ENCODE results near the gene BIN1.

Gene BIN1

DNA sequence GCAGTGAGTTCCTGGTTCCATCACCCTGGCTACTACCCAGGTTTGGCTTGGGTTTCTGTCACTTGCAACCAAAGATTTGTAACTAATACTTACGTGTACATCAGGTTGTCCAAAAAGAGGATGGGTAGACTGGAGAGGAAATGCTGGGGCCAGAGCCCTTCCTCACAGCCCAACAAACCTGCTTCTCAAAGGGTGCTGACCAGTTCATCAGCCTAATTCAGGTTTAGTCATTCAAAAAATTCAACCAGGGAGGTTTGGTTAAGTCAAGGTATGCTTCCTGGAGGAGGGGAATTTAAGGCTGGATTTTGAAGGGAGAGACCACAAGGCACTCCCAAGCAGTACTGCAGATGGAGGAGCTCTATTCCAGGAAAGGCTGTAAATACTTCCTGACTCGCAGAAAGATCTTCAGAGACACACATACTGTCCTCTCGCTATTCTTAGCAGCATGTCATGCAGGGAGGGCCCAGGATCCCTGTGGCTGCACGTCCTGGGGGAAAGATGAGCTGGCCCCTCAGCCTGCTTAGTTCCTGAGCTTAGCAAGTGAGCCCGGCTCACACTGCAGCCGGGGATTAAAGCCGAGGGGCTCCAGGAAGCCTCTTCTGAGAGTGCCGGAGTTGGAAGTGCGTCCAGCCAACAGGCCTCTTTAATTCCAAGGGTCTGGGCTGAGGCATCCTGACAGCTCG lies 40.0 kb upstream of the BIN1 start:
- Histone ChIP-seq H3K4me1 (ENCODE audit: control extremely low read depth in 1 of 4, control insufficient read depth in 4 of 4, insufficient read depth in 4 of 4, low read length in 3 of 4) (no peaks in the 10 kb centered on the region), H3K4me3 (ENCODE audit: control insufficient read depth in 1 of 7, extremely low read depth in 1 of 7, insufficient read depth in 4 of 7, low read depth in 2 of 7, low read length in 6 of 7) (no peak overlapping the region), H3K9me3 (ENCODE audit: control extremely low read depth in 1 of 5, control insufficient read depth in 4 of 5, insufficient read depth in 2 of 5, low read depth in 1 of 5, low read length in 4 of 5) (peaks cover 0 to 10% (median 4%) of the 10 kb centered on the region in 5 experiments), H3K27ac (ENCODE audit: insufficient read depth in 1 of 2, low read depth in 1 of 2, low read length in 2 of 2, poor library complexity in 1 of 2, severe bottlenecking in 2 of 2) (no peak overlapping the region), H3K36me3 (ENCODE audit: control insufficient read depth in 4 of 4, insufficient read depth in 4 of 4, low read length in 3 of 4) (no peaks in the 10 kb centered on the region), H3K27me3 (replicated peaks in 2 of 5; ENCODE audit: control insufficient read depth in 4 of 5, insufficient read depth in 5 of 5, low read length in 4 of 5) (no peaks in the 10 kb centered on the region)
- no peak for DNase-seq
- POLR2A ChIA-PET: no interaction called here
- 98% methylated on average over 9 of the region's 10 CpGs for WGBS (ENCODE audit: insufficient coverage)
- CTCF ChIA-PET: interaction anchor here (1.5 kb wide), 1 partner anchor 8 kb away, joined by 3 read pairs; no protein-coding TSS in a partner anchor

DNA sequence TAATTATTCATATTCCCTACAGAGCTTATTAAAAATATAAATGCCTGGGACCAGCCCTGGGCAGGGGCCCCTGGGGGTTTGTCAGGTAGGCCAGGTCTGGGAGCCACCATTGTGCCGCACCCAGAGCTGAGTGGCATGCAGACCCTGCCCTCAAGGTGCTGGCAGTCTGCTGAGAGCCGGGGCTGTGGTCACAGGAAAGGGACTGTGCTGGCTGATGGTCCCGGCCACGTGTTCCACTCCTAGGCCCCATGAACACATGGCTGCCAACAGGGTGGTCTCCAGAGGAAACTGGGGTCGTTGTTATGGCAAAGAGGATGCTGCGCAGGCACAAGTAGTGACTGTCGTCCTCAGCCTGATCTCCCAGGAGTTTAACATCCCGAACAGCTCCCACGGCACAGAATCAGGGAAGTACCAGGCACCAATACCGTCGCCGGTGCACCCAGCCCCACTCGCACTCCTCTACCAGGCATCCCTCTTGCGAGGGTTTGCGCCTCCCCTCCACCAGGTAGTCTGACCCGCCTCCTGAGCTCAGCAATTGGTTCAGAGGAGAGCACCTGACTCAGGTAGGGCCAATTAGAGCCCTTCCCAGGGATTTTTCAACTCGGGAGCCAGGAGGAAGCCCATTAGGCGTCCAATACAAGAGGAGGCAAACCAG lies 39.2 kb upstream of the BIN1 start:
- ChIA-PET POLR2A (no interaction called here), CTCF (interaction anchor here (0.6 to 1.3 kb wide), 2 partner anchors 16 to 149 kb away, joined by 3 read pairs; no protein-coding TSS in a partner anchor)
- H3K9me3 ChIP-seq (ENCODE audit: control extremely low read depth in 1 of 5, control insufficient read depth in 4 of 5, insufficient read depth in 2 of 5, low read depth in 1 of 5, low read length in 4 of 5): peaks cover 0 to 8% (median 4%) of the 10 kb centered on the region in 5 experiments
- no peaks in the 10 kb centered on the region for H3K27me3 ChIP-seq (replicated peaks in 2 of 5; ENCODE audit: control insufficient read depth in 4 of 5, insufficient read depth in 5 of 5, low read length in 4 of 5)
- peaks cover 0 to 2% (median 0%) of the 10 kb centered on the region in 4 experiments for H3K4me1 ChIP-seq (ENCODE audit: control extremely low read depth in 1 of 4, control insufficient read depth in 4 of 4, insufficient read depth in 4 of 4, low read length in 3 of 4)
- no peak for DNase-seq
- H3K4me3 ChIP-seq (ENCODE audit: control insufficient read depth in 1 of 7, extremely low read depth in 1 of 7, insufficient read depth in 4 of 7, low read depth in 2 of 7, low read length in 6 of 7): no peak overlapping the region
- no peaks in the 10 kb centered on the region for H3K36me3 ChIP-seq (ENCODE audit: control insufficient read depth in 4 of 4, insufficient read depth in 4 of 4, low read length in 3 of 4)
- 92% methylated on average over 16 of the region's 18 CpGs for WGBS (ENCODE audit: insufficient coverage)
- no peak overlapping the region for H3K27ac ChIP-seq (ENCODE audit: insufficient read depth in 1 of 2, low read depth in 1 of 2, low read length in 2 of 2, poor library complexity in 1 of 2, severe bottlenecking in 2 of 2)

DNA sequence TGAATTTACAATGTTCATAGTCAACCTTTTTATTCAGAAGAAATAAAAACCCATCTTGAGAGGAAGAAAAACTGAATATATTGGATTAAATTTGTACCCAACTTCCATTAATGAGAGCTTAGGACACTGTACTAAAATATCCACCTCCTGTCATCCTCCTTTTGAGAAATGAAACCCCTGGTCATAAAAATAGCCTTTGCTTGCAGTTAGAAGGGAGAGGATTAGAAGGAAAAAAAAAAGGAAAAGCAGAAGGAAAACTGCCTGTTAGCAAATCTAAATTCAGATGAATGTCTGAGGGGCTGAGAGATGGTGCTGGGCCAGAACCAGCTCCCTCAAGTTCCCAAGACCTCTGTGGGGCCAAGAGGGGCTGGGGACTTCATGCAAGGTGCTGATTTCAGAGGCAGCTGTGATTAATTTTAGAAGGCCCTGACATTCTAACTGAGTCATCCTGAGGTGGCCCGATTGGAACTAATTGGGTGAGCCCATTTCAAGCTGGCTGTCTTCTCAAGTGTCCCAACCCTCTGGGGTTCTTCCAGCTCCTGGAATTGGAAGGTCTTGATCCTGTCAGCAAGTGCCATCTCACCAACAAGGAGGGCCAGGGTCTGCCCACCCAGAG lies 38.4 kb upstream of the BIN1 start:
- no peaks in the 10 kb centered on the region for H3K36me3 ChIP-seq (ENCODE audit: control insufficient read depth in 4 of 4, insufficient read depth in 4 of 4, low read length in 3 of 4)
- peaks cover 0 to 6% (median 0%) of the 10 kb centered on the region in 5 experiments for H3K9me3 ChIP-seq (ENCODE audit: control extremely low read depth in 1 of 5, control insufficient read depth in 4 of 5, insufficient read depth in 2 of 5, low read depth in 1 of 5, low read length in 4 of 5)
- no peak overlapping the region for H3K4me3 ChIP-seq (ENCODE audit: control insufficient read depth in 1 of 7, extremely low read depth in 1 of 7, insufficient read depth in 4 of 7, low read depth in 2 of 7, low read length in 6 of 7)
- 88% methylated on average over 1 of the region's 1 CpG for WGBS (ENCODE audit: insufficient coverage)
- H3K4me1 ChIP-seq (ENCODE audit: control extremely low read depth in 1 of 4, control insufficient read depth in 4 of 4, insufficient read depth in 4 of 4, low read length in 3 of 4): peaks cover 0 to 4% (median 0%) of the 10 kb centered on the region in 4 experiments
- H3K27me3 ChIP-seq (replicated peaks in 2 of 5; ENCODE audit: control insufficient read depth in 4 of 5, insufficient read depth in 5 of 5, low read length in 4 of 5): no peaks in the 10 kb centered on the region
- DNase-seq: no peak
- H3K27ac ChIP-seq (ENCODE audit: insufficient read depth in 1 of 2, low read depth in 1 of 2, low read length in 2 of 2, poor library complexity in 1 of 2, severe bottlenecking in 2 of 2): no peak overlapping the region
- POLR2A ChIA-PET: interaction anchor here (0.7 kb wide), 1 partner anchor 156 kb away, joined by 3 read pairs; no protein-coding TSS in a partner anchor
- CTCF ChIA-PET: interaction anchor here (0.7 to 1.3 kb wide), 2 partner anchors 15 to 75 kb away, joined by 3 read pairs; no protein-coding TSS in a partner anchor

DNA sequence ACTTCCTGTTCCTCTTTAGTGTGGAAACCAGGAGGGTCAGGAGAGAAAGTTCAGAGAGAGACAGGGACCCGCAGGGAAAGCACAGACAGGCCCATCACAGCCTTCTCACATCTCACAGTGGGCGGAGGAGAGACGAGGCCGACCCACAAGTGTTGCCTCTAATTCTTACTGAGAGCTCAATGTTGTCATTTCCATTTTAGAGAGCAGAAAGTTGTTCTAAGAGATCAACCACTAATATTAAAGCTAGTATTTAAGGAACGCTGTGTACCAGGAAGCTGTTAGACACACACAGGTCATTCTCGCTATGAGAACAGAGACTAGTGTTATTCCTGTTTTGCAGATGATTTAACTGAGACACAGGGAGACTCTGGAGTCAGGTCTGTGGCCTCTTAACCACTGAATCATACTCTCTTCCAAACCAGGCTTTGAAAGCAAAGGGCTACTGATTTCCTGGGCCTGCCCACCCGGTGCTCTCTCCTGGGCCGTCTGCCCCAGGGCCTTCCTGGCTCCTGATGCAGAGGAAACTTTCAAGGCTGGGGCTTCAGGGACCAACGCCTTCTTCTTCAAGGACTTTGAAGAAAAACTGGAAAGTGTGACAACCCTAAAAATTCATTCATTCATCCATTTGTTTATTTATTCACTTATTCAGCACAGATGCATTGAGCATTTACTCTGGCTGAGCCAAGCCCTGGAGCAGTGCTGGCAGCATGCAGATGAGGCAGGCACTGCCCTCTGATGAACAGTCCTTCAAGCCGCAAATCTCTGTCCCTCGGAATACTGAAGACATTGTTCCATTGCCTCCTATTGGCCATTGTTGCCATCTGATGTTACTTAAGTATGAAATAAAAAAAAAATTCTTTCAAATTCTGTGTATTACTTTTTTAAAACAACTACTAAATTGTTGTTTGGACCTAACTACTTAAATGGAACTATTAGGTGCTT lies 37.2 kb upstream of the BIN1 start:
- no peaks in the 10 kb centered on the region for H3K36me3 ChIP-seq (ENCODE audit: control insufficient read depth in 4 of 4, insufficient read depth in 4 of 4, low read length in 3 of 4)
- ChIA-PET CTCF (interaction anchor here (1.0 to 2.7 kb wide), 2 partner anchors 27 to 75 kb away, joined by 3 to 10 read pairs; no protein-coding TSS in a partner anchor), POLR2A (interaction anchor here (0.7 kb wide), 1 partner anchor 157 kb away, joined by 3 read pairs; no protein-coding TSS in a partner anchor)
- no peak overlapping the region for H3K4me3 ChIP-seq (ENCODE audit: control insufficient read depth in 1 of 7, extremely low read depth in 1 of 7, insufficient read depth in 4 of 7, low read depth in 2 of 7, low read length in 6 of 7)
- H3K27ac ChIP-seq (ENCODE audit: insufficient read depth in 1 of 2, low read depth in 1 of 2, low read length in 2 of 2, poor library complexity in 1 of 2, severe bottlenecking in 2 of 2): no peak overlapping the region
- no peaks in the 10 kb centered on the region for H3K27me3 ChIP-seq (replicated peaks in 2 of 5; ENCODE audit: control insufficient read depth in 4 of 5, insufficient read depth in 5 of 5, low read length in 4 of 5)
- DNase-seq: no peak
- H3K4me1 ChIP-seq (ENCODE audit: control extremely low read depth in 1 of 4, control insufficient read depth in 4 of 4, insufficient read depth in 4 of 4, low read length in 3 of 4): peaks cover 0 to 9% (median 2%) of the 10 kb centered on the region in 4 experiments
- H3K9me3 ChIP-seq (ENCODE audit: control extremely low read depth in 1 of 5, control insufficient read depth in 4 of 5, insufficient read depth in 2 of 5, low read depth in 1 of 5, low read length in 4 of 5): peaks cover 0 to 8% (median 0%) of the 10 kb centered on the region in 5 experiments
- WGBS (ENCODE audit: insufficient coverage): 86% methylated on average over 5 of the region's 11 CpGs

DNA sequence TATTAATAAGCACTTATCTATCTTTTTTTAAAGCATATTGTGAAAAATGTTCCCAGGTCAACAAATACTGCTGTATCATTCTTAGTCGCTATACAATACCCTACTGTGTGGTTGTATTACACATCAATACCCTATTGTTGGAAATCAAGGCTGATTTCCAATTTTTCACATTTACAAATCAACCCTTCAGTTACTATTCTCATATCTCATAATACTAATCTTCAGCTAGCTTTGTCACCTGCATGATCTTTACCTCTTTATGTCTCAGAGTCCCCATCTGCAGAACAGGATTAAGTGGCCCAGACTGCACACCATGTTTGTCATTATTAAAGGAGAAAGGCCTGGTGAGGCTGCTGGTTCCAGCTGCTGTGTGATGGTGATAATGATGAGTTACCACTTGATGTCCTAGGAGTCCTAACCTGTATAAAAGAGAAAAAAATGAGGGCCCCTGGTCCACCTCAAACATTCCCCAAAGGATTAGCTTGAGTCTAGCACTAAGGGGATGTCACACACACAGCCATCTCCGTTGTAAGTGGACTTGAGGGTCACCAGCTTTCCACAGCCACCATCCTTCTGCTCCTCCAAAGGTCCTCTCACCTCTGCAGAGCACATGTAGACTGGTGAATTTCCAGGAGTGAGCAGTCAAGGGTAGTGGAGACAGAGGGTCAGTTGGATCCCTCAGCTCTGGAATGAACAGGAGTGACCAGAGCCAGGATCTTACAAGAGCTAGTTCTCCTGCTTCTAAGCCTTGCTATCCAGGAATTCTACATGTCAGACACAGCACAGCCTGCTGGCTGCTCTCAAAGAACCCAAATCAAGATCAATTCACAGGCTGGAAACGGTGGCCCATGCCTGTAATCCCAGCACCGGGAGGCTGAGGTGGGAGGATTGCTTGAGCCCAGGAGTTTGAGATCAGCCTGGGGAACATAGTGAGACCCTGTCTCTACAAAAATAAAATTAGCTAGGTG lies 36.0 kb upstream of the BIN1 start:
- POLR2A ChIA-PET: no interaction called here

More for the DNA sequence above, 36.0 kb upstream of the BIN1 start:
- Histone ChIP-seq H3K4me1 (ENCODE audit: control extremely low read depth in 1 of 4, control insufficient read depth in 4 of 4, insufficient read depth in 4 of 4, low read length in 3 of 4) (peaks cover 0 to 9% (median 2%) of the 10 kb centered on the region in 4 experiments), H3K9me3 (ENCODE audit: control extremely low read depth in 1 of 5, control insufficient read depth in 4 of 5, insufficient read depth in 2 of 5, low read depth in 1 of 5, low read length in 4 of 5) (peaks cover 0 to 11% (median 0%) of the 10 kb centered on the region in 5 experiments), H3K36me3 (ENCODE audit: control insufficient read depth in 4 of 4, insufficient read depth in 4 of 4, low read length in 3 of 4) (no peaks in the 10 kb centered on the region), H3K27ac (ENCODE audit: insufficient read depth in 1 of 2, low read depth in 1 of 2, low read length in 2 of 2, poor library complexity in 1 of 2, severe bottlenecking in 2 of 2) (no peak overlapping the region), H3K27me3 (replicated peaks in 2 of 5; ENCODE audit: control insufficient read depth in 4 of 5, insufficient read depth in 5 of 5, low read length in 4 of 5) (no peaks in the 10 kb centered on the region), H3K4me3 (ENCODE audit: control insufficient read depth in 1 of 7, extremely low read depth in 1 of 7, insufficient read depth in 4 of 7, low read depth in 2 of 7, low read length in 6 of 7) (no peak overlapping the region)
- no peak for DNase-seq
- 100% methylated on average over 2 of the region's 4 CpGs for WGBS (ENCODE audit: insufficient coverage)
- CTCF ChIA-PET: interaction anchor here (1.0 to 2.7 kb wide), 3 partner anchors 28 to 74 kb away, joined by 3 to 10 read pairs (median 3); no protein-coding TSS in a partner anchor

Measured in common myeloid progenitor, CD34-positive (primary cell).